Measurements from ENCODE around the gene TMEM131L.
"Not testable (repeated sequence)": the region's sequence is repeated elsewhere in the genome, so short reads cannot be mapped to it uniquely, and the experiment has no call there.

The TMEM131L gene

GRCh38 chr4:153539422-153539821 lies 73.3 kb downstream of the TMEM131L start:
- H3K27me3 ChIP-seq (ENCODE audit: control insufficient read depth in 1 of 2, insufficient read depth in 2 of 2, low read length in 2 of 2): no peaks in the 10 kb centered on the region
- no peaks in the 10 kb centered on the region for H3K9me3 ChIP-seq (ENCODE audit: low read length)
- H3K4me3 ChIP-seq (ENCODE audit: low read depth in 1 of 2, low read length in 2 of 2): no peak overlapping the region
- peaks cover 38% of the 10 kb centered on the region for H3K4me1 ChIP-seq (ENCODE audit: insufficient read depth, low read length)
- H3K27ac ChIP-seq (ENCODE audit: low read depth, low read length): no peak overlapping the region
- H3K36me3 ChIP-seq (ENCODE audit: insufficient read depth, low read length): no peaks in the 10 kb centered on the region
- H3K9ac ChIP-seq (ENCODE audit: low read length): peak overlapping the region; percentile 18

DNA sequence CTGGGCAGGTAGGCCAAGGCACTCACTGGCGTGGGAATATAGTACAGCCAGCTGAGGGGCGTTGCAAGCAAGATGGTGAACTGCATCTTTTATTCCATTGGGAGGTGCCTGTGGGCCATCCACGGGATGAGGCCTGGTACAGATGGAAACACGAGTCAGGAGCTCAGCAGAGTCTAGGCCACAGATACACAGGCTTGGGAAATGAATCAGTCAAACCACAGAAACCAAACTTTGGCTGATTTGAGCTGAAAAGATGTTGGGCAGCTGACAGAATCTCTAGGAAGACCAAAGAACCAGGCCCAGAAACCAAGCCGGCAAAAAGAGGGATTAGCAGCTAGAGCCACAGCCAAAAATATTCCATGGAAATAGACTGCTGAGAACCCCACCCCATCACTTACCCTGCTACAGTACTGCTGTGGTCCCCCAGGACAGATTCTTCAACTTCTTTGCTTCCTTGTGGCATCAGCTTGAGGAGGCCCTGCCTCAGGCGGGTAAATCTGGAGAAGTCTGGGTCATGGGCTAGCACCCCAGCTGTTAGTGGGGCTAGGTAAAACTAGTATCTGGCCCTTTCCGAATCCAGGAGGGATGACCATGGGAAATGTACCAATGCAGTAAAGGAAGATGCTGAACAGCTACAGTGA lies 75.4 kb downstream of the TMEM131L start:
- Histone ChIP-seq H3K4me3 (ENCODE audit: low read depth in 1 of 2, low read length in 2 of 2) (no peak overlapping the region), H3K27ac (ENCODE audit: low read depth, low read length) (no peak overlapping the region), H3K4me1 (ENCODE audit: insufficient read depth, low read length) (peaks cover 21% of the 10 kb centered on the region), H3K9me3 (ENCODE audit: low read length) (no peaks in the 10 kb centered on the region), H3K9ac (ENCODE audit: low read length) (no peak overlapping the region), H3K27me3 (ENCODE audit: control insufficient read depth in 1 of 2, insufficient read depth in 2 of 2, low read length in 2 of 2) (no peaks in the 10 kb centered on the region), H3K36me3 (ENCODE audit: insufficient read depth, low read length) (no peaks in the 10 kb centered on the region)

DNA sequence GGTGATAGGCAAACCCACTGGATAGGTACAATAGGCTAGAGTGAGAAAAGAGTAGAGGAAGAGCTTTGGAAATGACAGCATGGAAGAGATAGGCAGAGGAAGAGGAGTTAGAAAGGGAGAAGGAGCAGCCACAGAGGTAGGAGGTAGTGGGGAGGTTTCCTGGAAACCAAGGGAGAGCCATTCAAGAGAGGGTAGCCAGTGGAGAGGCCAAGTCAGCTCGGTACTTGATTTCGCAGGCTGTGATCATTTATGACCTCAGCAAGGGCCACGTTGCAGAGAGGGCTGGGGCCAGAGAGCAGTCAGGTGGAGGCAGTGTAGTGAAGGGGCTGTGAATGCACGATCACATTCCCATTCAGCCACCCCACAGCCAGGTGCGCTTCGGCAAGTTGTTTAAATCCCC lies 76.0 kb downstream of the TMEM131L start:
- no peak overlapping the region for H3K27ac ChIP-seq (ENCODE audit: low read depth, low read length)
- H3K9ac ChIP-seq (ENCODE audit: low read length): no peak overlapping the region
- peaks cover 21% of the 10 kb centered on the region for H3K4me1 ChIP-seq (ENCODE audit: insufficient read depth, low read length)
- H3K4me3 ChIP-seq (ENCODE audit: low read depth in 1 of 2, low read length in 2 of 2): no peak overlapping the region
- H3K9me3 ChIP-seq (ENCODE audit: low read length): no peaks in the 10 kb centered on the region
- no peaks in the 10 kb centered on the region for H3K27me3 ChIP-seq (ENCODE audit: control insufficient read depth in 1 of 2, insufficient read depth in 2 of 2, low read length in 2 of 2)
- no peaks in the 10 kb centered on the region for H3K36me3 ChIP-seq (ENCODE audit: insufficient read depth, low read length)

DNA sequence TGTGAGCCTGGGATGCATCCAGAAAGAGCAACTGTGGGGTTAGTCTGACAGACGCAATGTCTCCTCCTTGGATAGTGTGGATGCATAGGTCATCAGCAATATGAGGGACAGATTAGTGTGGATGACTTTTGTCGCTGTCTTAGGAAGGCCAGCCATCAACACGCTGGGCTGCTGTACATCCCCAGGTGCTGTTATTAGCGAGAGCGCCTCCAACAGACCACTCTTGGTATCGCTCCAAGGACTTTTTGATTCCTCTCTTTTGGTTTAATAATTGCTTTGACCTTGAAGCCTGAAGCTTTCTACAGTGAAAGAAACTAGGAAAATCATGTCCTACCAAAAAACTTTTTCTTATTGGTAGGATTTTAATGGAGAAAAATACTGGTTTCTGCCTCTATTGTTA lies 76.7 kb downstream of the TMEM131L start:
- H3K27me3 ChIP-seq (ENCODE audit: control insufficient read depth in 1 of 2, insufficient read depth in 2 of 2, low read length in 2 of 2): no peaks in the 10 kb centered on the region
- H3K9me3 ChIP-seq (ENCODE audit: low read length): no peaks in the 10 kb centered on the region
- H3K4me3 ChIP-seq (ENCODE audit: low read depth in 1 of 2, low read length in 2 of 2): no peak overlapping the region
- no peaks in the 10 kb centered on the region for H3K36me3 ChIP-seq (ENCODE audit: insufficient read depth, low read length)
- H3K27ac ChIP-seq (ENCODE audit: low read depth, low read length): no peak overlapping the region
- no peak overlapping the region for H3K9ac ChIP-seq (ENCODE audit: low read length)
- peaks cover 19% of the 10 kb centered on the region for H3K4me1 ChIP-seq (ENCODE audit: insufficient read depth, low read length)

GRCh38 chr4:153543351-153543750 lies 77.2 kb downstream of the TMEM131L start:
- H3K4me1 ChIP-seq (ENCODE audit: insufficient read depth, low read length): peaks cover 14% of the 10 kb centered on the region
- H3K9ac ChIP-seq (ENCODE audit: low read length): no peak overlapping the region
- no peak overlapping the region for H3K27ac ChIP-seq (ENCODE audit: low read depth, low read length)
- H3K27me3 ChIP-seq (ENCODE audit: control insufficient read depth in 1 of 2, insufficient read depth in 2 of 2, low read length in 2 of 2): no peaks in the 10 kb centered on the region
- no peaks in the 10 kb centered on the region for H3K36me3 ChIP-seq (ENCODE audit: insufficient read depth, low read length)
- H3K9me3 ChIP-seq (ENCODE audit: low read length): no peaks in the 10 kb centered on the region
- no peak overlapping the region for H3K4me3 ChIP-seq (ENCODE audit: low read depth in 1 of 2, low read length in 2 of 2)

GRCh38 chr4:153545822-153546221 lies 79.7 kb downstream of the TMEM131L start:
- Histone ChIP-seq H3K4me1 (ENCODE audit: insufficient read depth, low read length) (no peaks in the 10 kb centered on the region), H3K36me3 (ENCODE audit: insufficient read depth, low read length) (no peaks in the 10 kb centered on the region), H3K9me3 (ENCODE audit: low read length) (no peaks in the 10 kb centered on the region), H3K4me3 (ENCODE audit: low read depth in 1 of 2, low read length in 2 of 2) (no peak overlapping the region), H3K9ac (ENCODE audit: low read length) (no peak overlapping the region), H3K27me3 (ENCODE audit: control insufficient read depth in 1 of 2, insufficient read depth in 2 of 2, low read length in 2 of 2) (no peaks in the 10 kb centered on the region), H3K27ac (ENCODE audit: low read depth, low read length) (no peak overlapping the region)

DNA sequence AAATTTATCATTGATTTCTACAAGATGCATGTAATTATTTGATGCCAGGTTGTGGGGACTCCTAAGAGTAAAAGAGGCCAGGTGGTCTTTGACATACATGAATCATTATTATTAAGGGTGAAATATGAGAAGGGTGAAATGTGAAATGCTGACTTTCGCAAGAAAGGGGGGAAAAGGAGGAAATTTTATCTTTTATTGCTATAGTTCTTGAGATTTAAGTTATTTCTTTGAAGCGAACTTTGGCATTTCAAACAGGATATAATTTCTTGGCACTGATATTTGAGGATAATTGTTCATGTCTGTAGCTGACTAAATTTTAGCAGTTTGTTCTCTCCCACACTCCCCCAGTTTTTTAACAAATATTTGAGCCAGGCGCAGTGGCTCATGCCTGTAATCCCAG lies 80.1 kb downstream of the TMEM131L start:
- H3K4me1 ChIP-seq (ENCODE audit: insufficient read depth, low read length): no peaks in the 10 kb centered on the region
- no peak overlapping the region for H3K9ac ChIP-seq (ENCODE audit: low read length)
- H3K27ac ChIP-seq (ENCODE audit: low read depth, low read length): no peak overlapping the region

DNA sequence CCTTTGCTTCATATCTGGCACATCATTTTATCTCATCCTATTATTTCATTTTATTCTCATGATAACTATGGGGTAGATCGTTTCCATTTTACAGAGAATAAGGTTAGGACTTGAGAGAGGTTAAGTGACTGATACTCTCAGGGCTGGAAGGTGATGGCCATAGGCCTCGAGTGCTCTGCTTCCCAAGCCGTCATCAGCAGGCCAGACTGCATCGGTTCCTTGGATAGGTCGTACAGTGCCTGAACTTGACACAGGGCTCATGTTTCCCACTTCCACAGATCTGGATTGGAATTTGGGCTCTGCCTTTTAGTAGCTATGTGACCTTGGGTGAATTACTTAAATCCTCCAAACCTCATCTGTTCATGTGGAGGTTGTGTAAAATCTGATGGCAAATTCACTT lies 81.4 kb downstream of the TMEM131L start:
- Histone ChIP-seq H3K9me3 (ENCODE audit: low read length) (no peaks in the 10 kb centered on the region), H3K4me3 (ENCODE audit: low read depth in 1 of 2, low read length in 2 of 2) (no peak overlapping the region), H3K9ac (ENCODE audit: low read length) (no peak overlapping the region), H3K4me1 (ENCODE audit: insufficient read depth, low read length) (no peaks in the 10 kb centered on the region), H3K36me3 (ENCODE audit: insufficient read depth, low read length) (no peaks in the 10 kb centered on the region), H3K27me3 (ENCODE audit: control insufficient read depth in 1 of 2, insufficient read depth in 2 of 2, low read length in 2 of 2) (no peaks in the 10 kb centered on the region), H3K27ac (ENCODE audit: low read depth, low read length) (no peak overlapping the region)

More for the DNA sequence above, 80.1 kb downstream of the TMEM131L start:
- H3K36me3 ChIP-seq (ENCODE audit: insufficient read depth, low read length): no peaks in the 10 kb centered on the region
- H3K27me3 ChIP-seq (ENCODE audit: control insufficient read depth in 1 of 2, insufficient read depth in 2 of 2, low read length in 2 of 2): no peaks in the 10 kb centered on the region
- no peaks in the 10 kb centered on the region for H3K9me3 ChIP-seq (ENCODE audit: low read length)
- no peak overlapping the region for H3K4me3 ChIP-seq (ENCODE audit: low read depth in 1 of 2, low read length in 2 of 2)

GRCh38 chr4:153548907-153549306 lies 82.7 kb downstream of the TMEM131L start:
- H3K9ac ChIP-seq (ENCODE audit: low read length); H3K27me3 ChIP-seq (ENCODE audit: control insufficient read depth in 1 of 2, insufficient read depth in 2 of 2, low read length in 2 of 2); H3K36me3 ChIP-seq (ENCODE audit: insufficient read depth, low read length); H3K4me3 ChIP-seq (ENCODE audit: low read depth in 1 of 2, low read length in 2 of 2); H3K9me3 ChIP-seq (ENCODE audit: low read length); H3K27ac ChIP-seq (ENCODE audit: low read depth, low read length); H3K4me1 ChIP-seq (ENCODE audit: insufficient read depth, low read length): not testable (repeated sequence)

DNA sequence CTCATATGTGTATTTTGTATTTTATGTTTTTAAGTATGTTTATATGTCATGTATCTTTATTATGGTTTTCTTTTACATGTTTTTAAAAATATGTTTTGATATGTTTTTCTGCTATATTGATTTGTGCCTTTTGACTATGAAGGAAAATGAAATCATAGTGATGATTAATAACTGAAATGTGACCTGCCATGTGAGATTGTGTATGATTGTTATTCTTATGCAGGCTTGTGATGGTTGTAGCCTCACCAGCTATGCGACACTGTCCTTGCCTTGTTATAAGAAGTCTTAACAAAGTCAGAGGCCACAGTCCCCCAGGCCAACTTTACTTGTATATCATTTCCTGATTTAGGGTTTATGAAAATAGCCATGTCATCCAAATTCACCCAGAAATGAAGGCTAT lies 83.2 kb downstream of the TMEM131L start:
- no peak overlapping the region for H3K27ac ChIP-seq (ENCODE audit: low read depth, low read length)

DNA sequence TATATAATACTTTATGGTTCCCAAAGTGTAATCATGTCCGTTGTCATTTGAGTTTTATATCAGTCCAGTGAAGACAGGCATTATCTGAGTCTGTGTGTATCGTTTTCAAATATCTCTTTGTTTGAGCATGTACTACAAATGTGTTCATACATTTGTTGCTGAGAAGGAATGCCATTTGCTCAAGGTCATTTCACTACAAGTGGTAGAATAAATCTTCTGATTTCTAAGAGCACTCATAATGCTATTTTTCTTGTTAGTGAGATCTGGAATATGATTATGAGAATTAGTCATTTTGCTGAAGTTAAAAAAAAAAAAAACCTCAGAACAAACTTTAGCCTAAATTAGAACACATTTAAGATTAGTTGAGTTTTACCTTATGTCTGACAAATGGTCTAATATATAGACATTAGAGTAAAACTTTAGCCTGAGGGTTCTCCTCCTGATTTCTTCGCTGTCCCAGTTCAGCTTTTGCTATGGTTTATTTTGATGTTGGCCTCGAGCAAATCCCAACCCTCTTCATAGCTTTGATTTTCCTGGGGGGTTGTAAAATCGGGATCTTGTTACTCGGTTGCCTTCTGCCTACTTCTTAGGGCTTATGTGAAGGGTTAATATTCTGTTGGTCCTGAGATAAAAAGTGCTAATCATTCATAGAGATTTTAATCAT lies 87.1 kb downstream of the TMEM131L start:
- H3K36me3 ChIP-seq (ENCODE audit: insufficient read depth, low read length): peaks cover 4% of the 10 kb centered on the region
- H3K9me3 ChIP-seq (ENCODE audit: low read length): no peaks in the 10 kb centered on the region
- H3K4me3 ChIP-seq (ENCODE audit: low read depth in 1 of 2, low read length in 2 of 2): no peak overlapping the region
- H3K27me3 ChIP-seq (ENCODE audit: control insufficient read depth in 1 of 2, insufficient read depth in 2 of 2, low read length in 2 of 2): no peaks in the 10 kb centered on the region
- no peak overlapping the region for H3K27ac ChIP-seq (ENCODE audit: low read depth, low read length)
- H3K9ac ChIP-seq (ENCODE audit: low read length): no peak overlapping the region
- peaks cover 30% of the 10 kb centered on the region for H3K4me1 ChIP-seq (ENCODE audit: insufficient read depth, low read length)

More for the DNA sequence above, 83.2 kb downstream of the TMEM131L start:
- Histone ChIP-seq H3K9ac (ENCODE audit: low read length) (no peak overlapping the region), H3K36me3 (ENCODE audit: insufficient read depth, low read length) (no peaks in the 10 kb centered on the region), H3K4me3 (ENCODE audit: low read depth in 1 of 2, low read length in 2 of 2) (no peak overlapping the region), H3K9me3 (ENCODE audit: low read length) (no peaks in the 10 kb centered on the region), H3K27me3 (ENCODE audit: control insufficient read depth in 1 of 2, insufficient read depth in 2 of 2, low read length in 2 of 2) (no peaks in the 10 kb centered on the region), H3K4me1 (ENCODE audit: insufficient read depth, low read length) (peaks cover 14% of the 10 kb centered on the region)

DNA sequence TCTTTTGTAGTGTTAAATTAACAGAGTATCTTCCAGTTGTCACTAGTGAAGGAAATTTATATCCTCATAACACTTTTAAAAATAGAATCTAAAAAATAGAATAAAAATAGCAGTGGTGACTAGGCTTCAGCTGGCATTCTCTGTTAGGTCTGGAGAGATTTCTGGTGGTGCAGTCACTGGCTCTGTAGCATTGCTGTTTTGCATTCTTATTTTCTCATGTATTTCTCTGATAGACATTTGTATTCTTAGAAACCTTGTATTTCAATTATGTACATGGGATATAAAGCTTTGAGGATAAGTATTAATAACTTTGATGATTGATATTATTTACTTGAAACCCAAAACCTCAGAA lies 87.6 kb downstream of the TMEM131L start:
- peaks cover 4% of the 10 kb centered on the region for H3K36me3 ChIP-seq (ENCODE audit: insufficient read depth, low read length)
- H3K9me3 ChIP-seq (ENCODE audit: low read length): no peaks in the 10 kb centered on the region
- H3K9ac ChIP-seq (ENCODE audit: low read length): no peak overlapping the region
- H3K4me3 ChIP-seq (ENCODE audit: low read depth in 1 of 2, low read length in 2 of 2): no peak overlapping the region
- H3K27ac ChIP-seq (ENCODE audit: low read depth, low read length): no peak overlapping the region
- H3K4me1 ChIP-seq (ENCODE audit: insufficient read depth, low read length): peaks cover 30% of the 10 kb centered on the region
- no peaks in the 10 kb centered on the region for H3K27me3 ChIP-seq (ENCODE audit: control insufficient read depth in 1 of 2, insufficient read depth in 2 of 2, low read length in 2 of 2)

Measured in muscle layer of colon (tissue), 2 donors.